Osteoblast (primary cell): ENCODE results near the gene TBL1X. TPM values are rescaled to one million over a fixed set of nuclear protein-coding genes. Genes with fewer than 3 reads are reported as not detected.

Experiments used
- DNase-seq: peaks from one replicate; pipeline ENCODE4 v3.0.0; 2011; ENCODE audit warnings: low spot score, mixed read lengths; ENCODE audit not compliant: insufficient read length; ENCODE audit errors: missing footprints
- H2AFZ ChIP-seq: 2 replicates; pipeline ENCODE4 v1.6.0; 2011; ENCODE audit warnings: mild to moderate bottlenecking, low read length
- H3K27ac ChIP-seq: 2 replicates; pipeline ENCODE4 v1.5.1; 2011; ENCODE audit warnings: mild to moderate bottlenecking, low read depth, low read length, moderate library complexity
- H3K27me3 ChIP-seq: 2 replicates; pipeline ENCODE4 v1.6.0; 2012; ENCODE audit warnings: mild to moderate bottlenecking, control low read depth, inconsistent platforms, low read length, moderate library complexity; ENCODE audit not compliant: insufficient read depth
- H3K36me3 ChIP-seq: 2 replicates; pipeline ENCODE4 v1.5.1; 2011; ENCODE audit warnings: mild to moderate bottlenecking, low read length, control low read depth, moderate library complexity; ENCODE audit not compliant: insufficient read depth
- H3K4me1 ChIP-seq: 2 replicates; pipeline ENCODE4 v1.5.1; 2011; ENCODE audit warnings: mild to moderate bottlenecking, low read length, control low read depth, moderate library complexity; ENCODE audit not compliant: insufficient read depth
- H3K4me2 ChIP-seq: 2 replicates; pipeline ENCODE4 v1.6.0; 2011; ENCODE audit warnings: mild to moderate bottlenecking, low read length; ENCODE audit not compliant: insufficient read depth
- H3K4me3 ChIP-seq: fragments of 200-600 bp; sonication (generic); 3 replicates; pipeline ENCODE4 v1.5.1; 2012; ENCODE audit warnings: mild to moderate bottlenecking, low read length, inconsistent platforms; ENCODE audit not compliant: insufficient read depth
- H3K79me2 ChIP-seq: 2 replicates; pipeline ENCODE4 v1.6.0; 2012; ENCODE audit warnings: mild to moderate bottlenecking, low read length, control low read depth, inconsistent platforms; ENCODE audit not compliant: insufficient read depth
- H3K9me3 ChIP-seq: 2 replicates; pipeline ENCODE4 v1.5.1; 2011; ENCODE audit warnings: low read depth, low read length, control low read depth
- H4K20me1 ChIP-seq: 2 replicates; pipeline ENCODE4 v1.6.0; 2012; ENCODE audit warnings: mild to moderate bottlenecking, low read length, control low read depth; ENCODE audit not compliant: insufficient read depth
- total RNA-seq: library from RNA; depleted of rRNA; stranded (reverse); fragments of >200 nt; gene quantifications from 2 replicates; pipeline ENCODE4 v1.2.3, GENCODE V29; 2012
- TF ChIP-seq, protein P1 (sequence below): IDR thresholded peaks from 2 replicates; pipeline ENCODE4 v1.5.1; 2011; ENCODE audit warnings: mild to moderate bottlenecking, low read depth, low read length, moderate library complexity; ENCODE audit errors: extremely low read depth

Gene TBL1X
- total RNA-seq, 1 donor, result 15.2 TPM

DNA sequence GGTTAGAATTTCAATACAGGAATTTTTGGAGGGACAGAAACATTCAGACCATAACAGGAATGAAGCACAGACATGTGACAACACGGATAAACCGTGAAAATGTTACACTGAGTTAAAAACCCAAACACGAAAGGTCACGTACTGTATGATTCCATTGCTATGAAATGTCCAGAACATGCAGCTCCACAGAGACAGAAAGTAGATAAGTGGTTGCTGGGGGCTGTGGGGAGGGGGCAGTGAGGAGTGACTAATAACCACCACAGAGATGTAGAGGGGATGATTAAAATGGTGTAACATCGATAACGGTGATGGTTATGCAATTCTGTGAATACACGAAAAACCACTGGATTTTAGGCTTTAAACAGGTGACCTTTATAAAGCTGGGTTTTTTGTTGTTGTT, 292.5 kb downstream of the TBL1X start:
- TF ChIP-seq, protein P1, sequence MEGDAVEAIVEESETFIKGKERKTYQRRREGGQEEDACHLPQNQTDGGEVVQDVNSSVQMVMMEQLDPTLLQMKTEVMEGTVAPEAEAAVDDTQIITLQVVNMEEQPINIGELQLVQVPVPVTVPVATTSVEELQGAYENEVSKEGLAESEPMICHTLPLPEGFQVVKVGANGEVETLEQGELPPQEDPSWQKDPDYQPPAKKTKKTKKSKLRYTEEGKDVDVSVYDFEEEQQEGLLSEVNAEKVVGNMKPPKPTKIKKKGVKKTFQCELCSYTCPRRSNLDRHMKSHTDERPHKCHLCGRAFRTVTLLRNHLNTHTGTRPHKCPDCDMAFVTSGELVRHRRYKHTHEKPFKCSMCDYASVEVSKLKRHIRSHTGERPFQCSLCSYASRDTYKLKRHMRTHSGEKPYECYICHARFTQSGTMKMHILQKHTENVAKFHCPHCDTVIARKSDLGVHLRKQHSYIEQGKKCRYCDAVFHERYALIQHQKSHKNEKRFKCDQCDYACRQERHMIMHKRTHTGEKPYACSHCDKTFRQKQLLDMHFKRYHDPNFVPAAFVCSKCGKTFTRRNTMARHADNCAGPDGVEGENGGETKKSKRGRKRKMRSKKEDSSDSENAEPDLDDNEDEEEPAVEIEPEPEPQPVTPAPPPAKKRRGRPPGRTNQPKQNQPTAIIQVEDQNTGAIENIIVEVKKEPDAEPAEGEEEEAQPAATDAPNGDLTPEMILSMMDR, result no peak

DNA sequence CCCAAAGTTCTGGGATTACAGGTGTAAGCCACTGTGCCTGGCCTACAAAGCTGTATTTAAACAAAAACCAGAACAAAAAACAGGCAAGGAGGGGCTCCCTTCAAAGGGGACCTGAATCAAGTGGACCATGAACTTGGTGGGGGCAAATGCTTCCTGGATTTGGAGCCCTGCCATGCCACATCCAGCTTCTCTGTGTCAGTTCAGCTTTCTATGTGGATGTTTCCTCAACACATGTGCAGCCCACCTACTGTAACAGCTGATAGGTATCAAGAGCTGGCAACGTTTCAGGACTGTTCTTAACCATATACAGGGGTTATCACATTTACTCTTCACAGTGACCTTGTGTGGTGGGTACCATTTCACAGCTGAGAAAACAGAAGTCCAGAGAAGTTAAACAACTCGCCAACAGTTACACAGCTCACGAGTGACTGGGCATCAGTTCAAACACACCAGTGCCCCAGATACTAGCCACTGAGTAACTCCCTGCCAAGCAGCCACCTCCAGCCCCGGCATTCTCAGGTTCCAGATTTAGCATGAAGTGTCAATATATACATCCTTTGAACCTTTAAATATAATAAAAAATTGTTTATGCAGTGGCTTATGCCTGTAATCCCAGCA, 293.3 kb downstream of the TBL1X start:
- H3K4me2 ChIP-seq, result no peak overlapping the region
- DNase-seq, result no peak
- no peaks in the 10 kb centered on the region for H3K36me3 ChIP-seq
- no peaks in the 10 kb centered on the region for H3K27me3 ChIP-seq
- no peak overlapping the region for H2AFZ ChIP-seq
- H3K27ac ChIP-seq, result no peak overlapping the region
- TF ChIP-seq, protein P1, result no peak
- H3K4me3 ChIP-seq, result no peak overlapping the region
- no peaks in the 10 kb centered on the region for H3K79me2 ChIP-seq
- H3K4me1 ChIP-seq, result no peaks in the 10 kb centered on the region
- no peaks in the 10 kb centered on the region for H4K20me1 ChIP-seq
- H3K9me3 ChIP-seq, result no peaks in the 10 kb centered on the region

More for the DNA sequence above, 292.5 kb downstream of the TBL1X start:
- Histone ChIP-seq H3K27me3 (no peaks in the 10 kb centered on the region), H4K20me1 (no peaks in the 10 kb centered on the region), H3K9me3 (no peaks in the 10 kb centered on the region), H3K4me3 (no peak overlapping the region), H2AFZ (no peak overlapping the region), H3K4me2 (no peak overlapping the region), H3K36me3 (no peaks in the 10 kb centered on the region), H3K4me1 (no peaks in the 10 kb centered on the region), H3K27ac (no peak overlapping the region), H3K79me2 (no peaks in the 10 kb centered on the region)
- no peak for DNase-seq

DNA sequence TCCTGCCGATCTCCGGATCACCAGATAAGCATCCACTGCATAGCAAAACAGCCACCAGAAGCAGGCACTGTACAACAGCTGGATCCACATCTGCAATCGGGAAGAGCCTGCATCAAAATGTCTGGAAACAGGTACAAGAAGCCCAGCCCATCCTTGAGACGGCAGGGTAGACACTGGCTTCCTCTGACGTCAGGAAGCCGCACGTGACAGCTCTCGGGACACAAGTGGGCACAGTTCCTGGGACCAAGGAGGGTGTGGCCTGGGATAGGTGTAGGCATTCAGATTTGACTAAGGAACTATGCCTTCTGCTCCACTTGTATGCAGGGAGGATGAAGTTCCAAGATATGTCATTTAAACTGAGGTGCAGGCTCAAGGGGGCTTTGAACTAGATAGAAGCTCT, 294.5 kb downstream of the TBL1X start:
- Histone ChIP-seq H3K79me2 (no peaks in the 10 kb centered on the region), H2AFZ (no peak overlapping the region), H3K9me3 (no peaks in the 10 kb centered on the region), H3K27ac (no peak overlapping the region), H4K20me1 (no peaks in the 10 kb centered on the region), H3K4me1 (no peaks in the 10 kb centered on the region), H3K4me3 (no peak overlapping the region), H3K27me3 (no peaks in the 10 kb centered on the region), H3K36me3 (no peaks in the 10 kb centered on the region), H3K4me2 (no peak overlapping the region)
- TF ChIP-seq, protein P1, result no peak
- DNase-seq, result no peak

DNA sequence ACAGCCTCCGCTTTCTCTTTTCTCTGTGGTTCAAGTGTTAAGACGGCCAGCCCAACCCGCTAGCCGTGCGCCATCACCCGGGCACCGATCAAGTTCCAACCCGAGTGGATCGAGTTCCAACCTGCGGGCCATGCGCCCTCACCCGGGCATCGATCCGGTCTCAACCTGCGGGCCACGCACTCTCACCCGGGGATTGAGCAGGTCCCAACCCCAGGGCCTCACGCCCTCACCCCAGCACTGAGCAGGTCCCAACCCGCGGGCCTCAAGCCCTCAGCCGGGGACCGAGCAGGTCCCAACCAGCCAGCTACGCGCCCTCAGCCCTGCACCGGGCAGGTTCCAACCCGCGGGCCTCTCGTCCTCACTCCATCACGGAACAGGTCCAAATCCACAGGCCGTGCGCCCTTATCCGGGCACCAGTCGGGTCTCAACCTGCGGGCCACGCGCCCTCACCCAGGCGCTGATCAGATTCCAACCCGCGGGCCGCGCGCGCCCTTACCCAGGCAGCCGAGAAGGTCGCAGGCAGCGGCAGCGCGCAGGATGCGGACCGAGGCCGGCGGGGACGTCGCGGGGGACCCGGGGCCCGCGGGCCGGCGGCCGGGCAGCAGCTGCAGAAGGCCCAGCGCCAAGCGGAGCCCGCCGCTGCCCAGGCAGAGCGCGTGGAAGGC, 300.3 kb downstream of the TBL1X start:
- no peaks in the 10 kb centered on the region for H3K79me2 ChIP-seq
- no peak overlapping the region for H3K4me2 ChIP-seq
- no peaks in the 10 kb centered on the region for H4K20me1 ChIP-seq
- H3K4me1 ChIP-seq, result no peaks in the 10 kb centered on the region
- H3K9me3 ChIP-seq, result no peaks in the 10 kb centered on the region
- no peak for DNase-seq
- no peak overlapping the region for H3K4me3 ChIP-seq
- no peaks in the 10 kb centered on the region for H3K27me3 ChIP-seq
- no peaks in the 10 kb centered on the region for H3K36me3 ChIP-seq
- TF ChIP-seq, protein P1, result no peak
- no peak overlapping the region for H3K27ac ChIP-seq
- no peak overlapping the region for H2AFZ ChIP-seq
